GM12878 (cell line): ENCODE data around the gene IRGC. TPM values are rescaled to one million over a fixed set of nuclear protein-coding genes. Genes with fewer than 3 reads are reported as not detected.

Source experiments
- ATAC-seq: fragments of 200-7000 bp; cut with Tn5 transposase; 3 replicates; pipeline ENCODE4 v1.9.1; 2020; ENCODE audit warnings: mild to moderate bottlenecking, moderate library complexity
- BruUV-seq: library from RNA; stranded (reverse); fragments of 400-500 nt; replicated peaks from 2 replicates; lab custom pipeline; 2021; lab: Mats Ljungman, UMichigan
- CTCF ChIA-PET: fragments of 300-600 bp; sonication (Branson Sonifier 250); formaldehyde crosslinking; extraction: SDS; loops from one replicate; lab custom pipeline; 2021; ENCODE audit warnings: inconsistent platforms; lab: Yijun Ruan, JAX
- POLR2A ChIA-PET: fragments of 350-600 bp; formaldehyde crosslinking; extraction: SDS; loops from one replicate; lab custom pipeline; 2021; ENCODE audit warnings: inconsistent platforms; lab: Charles Lee
- RAD21 ChIA-PET: fragments of 300-600 bp; sonication (Branson Sonifier 250); formaldehyde crosslinking; loops from one replicate; lab custom pipeline; 2023; ENCODE audit warnings: antibody characterized with exemption; ENCODE audit not compliant: unreplicated experiment; lab: Charles Lee
- SMC1A ChIA-PET: fragments of 300-600 bp; sonication (Branson Sonifier 250); formaldehyde crosslinking; loops from one replicate; lab custom pipeline; 2023; ENCODE audit not compliant: unreplicated experiment, uncharacterized antibody; lab: Charles Lee
- DNase-seq: peaks from one replicate; pipeline ENCODE4 v3.0.0-alpha.2; 2011; ENCODE audit warnings: low read depth, low spot score
- FAIRE-seq: peaks from 3 replicates; lab custom pipeline; 2011; peaks lifted over from hg19 to GRCh38; lab: Jason Lieb, UNC
- H2AFZ ChIP-seq: 2 replicates; pipeline ENCODE4 v1.6.0; 2011; ENCODE audit warnings: low read depth, low read length, control low read depth; ENCODE audit not compliant: control insufficient read depth
- H3K27ac ChIP-seq: 2 replicates; pipeline ENCODE4 v1.5.1; 2011; ENCODE audit warnings: control low read depth; ENCODE audit not compliant: control insufficient read depth, insufficient read depth
- H3K27me3 ChIP-seq, 2 experiments: replicated peaks in 1 of 2; 2 replicates each; pipeline versions ENCODE4 v1.6.0 to v1.6.1; 2011; ENCODE audit warnings: low read length in 1 of 2; ENCODE audit not compliant: control insufficient read depth in 2 of 2, insufficient read depth in 2 of 2
- H3K36me3 ChIP-seq, 2 experiments: 2 replicates each; pipeline ENCODE4 v1.5.1; 2011; ENCODE audit warnings: low read length in 1 of 2; ENCODE audit not compliant: control insufficient read depth in 2 of 2, insufficient read depth in 2 of 2
- H3K4me1 ChIP-seq: 2 replicates; pipeline ENCODE4 v1.6.1; 2011; ENCODE audit warnings: mild to moderate bottlenecking, low read length, moderate library complexity, mixed read lengths; ENCODE audit not compliant: control insufficient read depth, insufficient read depth
- H3K4me2 ChIP-seq: 2 replicates; pipeline ENCODE4 v1.6.0; 2011; ENCODE audit warnings: control low read depth; ENCODE audit not compliant: control insufficient read depth, insufficient read depth
- H3K4me3 ChIP-seq: fragments of 200-600 bp; sonication (generic); 2 replicates; pipeline ENCODE4 v1.5.1; 2016
- H3K79me2 ChIP-seq: 2 replicates; pipeline ENCODE4 v1.6.0; 2011; ENCODE audit warnings: low read length; ENCODE audit not compliant: control insufficient read depth, insufficient read depth
- H3K9ac ChIP-seq: 2 replicates; pipeline ENCODE4 v1.8.0; 2011; ENCODE audit warnings: low read length, control low read depth, mixed read lengths; ENCODE audit not compliant: control insufficient read depth, insufficient read depth
- H3K9me3 ChIP-seq: replicated peaks from 3 replicates; pipeline ENCODE4 v1.5.1; 2011; ENCODE audit warnings: mild to moderate bottlenecking, low read length; ENCODE audit not compliant: control insufficient read depth, insufficient read depth
- H4K20me1 ChIP-seq: 2 replicates; pipeline ENCODE4 v1.6.0; 2011; ENCODE audit not compliant: control insufficient read depth, insufficient read depth
- CBX3 ChIP-seq: fragments of 200-600 bp; sonication (generic); IDR thresholded peaks from 2 replicates; pipeline ENCODE4 v1.6.1; 2016; ENCODE audit warnings: low read depth, borderline replicate concordance
- CREB1 ChIP-seq: IDR thresholded peaks from 2 replicates; pipeline ENCODE4 v1.6.1; 2012; ENCODE audit warnings: low read depth, mild to moderate bottlenecking, inconsistent platforms
- CREM ChIP-seq: IDR thresholded peaks from 2 replicates; pipeline ENCODE4 v1.6.1; 2014; ENCODE audit warnings: antibody characterized with exemption, low read depth
- IKZF1 ChIP-seq: fragments of 450-650 bp; conservative IDR thresholded peaks from 2 replicates; pipeline ENCODE4 v1.6.1; 2017; ENCODE audit warnings: antibody characterized with exemption, mild to moderate bottlenecking
- IKZF2 ChIP-seq, 2 experiments: fragments of 450-650 bp; IDR thresholded peaks; 2 replicates each; pipeline ENCODE4 v1.6.1; 2017; ENCODE audit warnings: mild to moderate bottlenecking in 2 of 2, moderate library complexity in 2 of 2
- JUNB ChIP-seq: IDR thresholded peaks from 2 replicates; pipeline ENCODE4 v1.6.1; 2016; ENCODE audit warnings: antibody characterized with exemption, mild to moderate bottlenecking
- JUND ChIP-seq: IDR thresholded peaks from 2 replicates; pipeline ENCODE4 v1.6.1; 2012; ENCODE audit warnings: low read depth, mild to moderate bottlenecking, low read length, improper control_type of control experiment, moderate library complexity
- MTA2 ChIP-seq: fragments of 450-650 bp; IDR thresholded peaks from 2 replicates; pipeline ENCODE4 v1.6.1; 2016; ENCODE audit warnings: low read depth, mild to moderate bottlenecking, moderate library complexity
- MTA3 ChIP-seq: IDR thresholded peaks from 2 replicates; pipeline ENCODE4 v1.6.1; 2012; ENCODE audit warnings: low read length, inconsistent platforms, borderline replicate concordance
- NBN ChIP-seq: fragments of 450-650 bp; IDR thresholded peaks from 2 replicates; pipeline ENCODE4 v1.6.1; 2016
- NFIC ChIP-seq: IDR thresholded peaks from 2 replicates; pipeline ENCODE4 v1.6.1; 2012; ENCODE audit warnings: low read depth, mild to moderate bottlenecking, inconsistent platforms, low read length, moderate library complexity
- PKNOX1 ChIP-seq: fragments of 450-650 bp; IDR thresholded peaks from 2 replicates; pipeline ENCODE4 v1.6.1; 2016; ENCODE audit warnings: mild to moderate bottlenecking
- PML ChIP-seq: IDR thresholded peaks from 2 replicates; pipeline ENCODE4 v1.6.1; 2012; ENCODE audit warnings: low read length, inconsistent platforms
- POLR2A ChIP-seq: IDR thresholded peaks from 2 replicates; pipeline ENCODE4 v1.6.1; 2011; ENCODE audit warnings: low read depth, mild to moderate bottlenecking, low read length
- RAD51 ChIP-seq: fragments of 450-650 bp; IDR thresholded peaks from 2 replicates; pipeline ENCODE4 v1.6.1; 2016; ENCODE audit warnings: moderate library complexity, mild to moderate bottlenecking, inconsistent platforms
- RELB ChIP-seq: fragments of 450-650 bp; IDR thresholded peaks from 2 replicates; pipeline ENCODE4 v1.6.1; 2017; ENCODE audit warnings: low read depth, mild to moderate bottlenecking, moderate library complexity
- SIX5 ChIP-seq: IDR thresholded peaks from 2 replicates; pipeline ENCODE4 v1.6.1; 2011; ENCODE audit warnings: mild to moderate bottlenecking, low read depth, low read length, moderate library complexity; ENCODE audit not compliant: severe bottlenecking
- SMAD5 ChIP-seq: IDR thresholded peaks from 2 replicates; pipeline ENCODE4 v1.6.1; 2016; ENCODE audit warnings: antibody characterized with exemption, low read depth
- TAF1 ChIP-seq: IDR thresholded peaks from 2 replicates; pipeline ENCODE4 v1.6.1; 2011; ENCODE audit warnings: mild to moderate bottlenecking, low read depth, low read length, borderline replicate concordance
- ZNF24 ChIP-seq: fragments of 450-650 bp; IDR thresholded peaks from 2 replicates; pipeline ENCODE4 v1.6.1; 2017; ENCODE audit warnings: antibody characterized with exemption, mild to moderate bottlenecking
- WGBS: methylation state at CpG from one replicate; pipeline ENCODE4 v1.1.6; 2016; ENCODE audit warnings: low lambda C conversion rate; ENCODE audit not compliant: insufficient replicate concordance, insufficient coverage; ENCODE audit errors: missing lambda C conversion rate; 5-methylcytosine and 5-hydroxymethylcytosine counted together
- in situ Hi-C: fragments of 300-500 bp; cut with MboI; formaldehyde crosslinking; loops from 9 replicates; pipeline ENCODE4 v1.14.3; 2018; ENCODE audit warnings: mixed read lengths
- intact Hi-C: fragments of 100-400 bp; cut with micrococcal nuclease; formaldehyde crosslinking; loops from one replicate; pipeline ENCODE4 v1.14.2; 2022; ENCODE audit not compliant: unreplicated experiment
- polyA plus RNA-seq, 11 experiments: library from polyadenylated mRNA; depleted of rRNA in 4 of 11; unstranded in 6 of 11; stranded (reverse) in 5 of 11; fragments of >200 nt; fragmentation: Nextera tagmentation in 4 of 11; fragmentation: Illumina TruSeq in 1 of 11; extraction: Ambion mirVana in 4 of 11; extraction: Trizol in 1 of 11; gene quantifications; 1 replicate in 1 of 11; 2 replicates in 10 of 11; pipeline versions ENCODE4 v1.2.1 to v1.2.3, GENCODE V29; 2011 to 2016; ENCODE audit warnings: inconsistent platforms in 2 of 11, missing spikeins in 2 of 11, low read depth in 1 of 11
- total RNA-seq, 4 experiments: library from RNA; depleted of rRNA in 3 of 4; stranded (reverse); fragments of >200 nt in 3 of 4; fragmentation: Illumina TruSeq in 1 of 4; extraction: Trizol in 1 of 4; gene quantifications; 2 replicates each; pipeline versions ENCODE4 v1.2.1 to v1.2.3, GENCODE V29; 2013 to 2021

Gene IRGC
- total and polyA plus RNA-seq, 10 of the 15 experiments (the other 5 are each of a cell fraction or from before 2014, with no cell fraction given), result 0.04 TPM; not detected in 9

GRCh38 chr19:43675269-43675879 lies 40.5 kb upstream of the IRGC start:
- Histone ChIP-seq H3K36me3 (no peaks in the 10 kb centered on the region), H3K9ac (peak overlapping the region; percentile 62), H3K79me2 (no peaks in the 10 kb centered on the region), H4K20me1 (no peaks in the 10 kb centered on the region), H3K4me3 (peak overlapping the region; percentile 54; the same call in 1 of the 2 replicates), H3K9me3 (no peaks in the 10 kb centered on the region), H3K27me3 (no peaks in the 10 kb centered on the region), H3K27ac (peak overlapping the region; percentile 73), H3K4me1 (peaks cover 15% of the 10 kb centered on the region), H2AFZ (peak overlapping the region; percentile 91), H3K4me2 (peak overlapping the region; percentile 83)
- intact Hi-C loops, result no loop called here
- WGBS, result 27% methylated on average over 8 of the region's 8 CpGs
- TF ChIP-seq PML (no peak), CREM (peak; percentile 36; the same call in 1 of the 2 replicates), JUNB (peak; percentile 43), NBN (peak; percentile 37; the same call in 1 of the 2 replicates), RAD51 (no peak), PKNOX1 (peak; percentile 56), CREB1 (0 out of 2 replicates have a peak, but pooled peaks have one; percentile 26), MTA3 (no peak), RELB (peak; percentile 43; the same call in 1 of the 2 replicates), IKZF2 (IDR thresholded peaks at IDR 0.05) (peak; percentile 40 to 62), ZNF24 (no peak), IKZF1 (peak; percentile 34; the same call in 1 of the 2 replicates), MTA2 (0 out of 2 replicates have a peak, but pooled peaks have one; percentile 30), SMAD5 (no peak), JUND (no peak), SIX5 (no peak), TAF1 (peak; percentile 57; the same call in 1 of the 2 replicates), NFIC (peak; percentile 25; the same call in 1 of the 2 replicates), CBX3 (no peak), POLR2A (0 out of 2 replicates have a peak, but pooled peaks have one; percentile 34)
- in situ Hi-C loops, result no loop called here
- peak; percentile 34 for DNase-seq
- CTCF ChIA-PET, result interaction anchor here (1.2 kb wide), 1 partner anchor 135 kb away, joined by 3 read pairs; no protein-coding TSS in a partner anchor
- no peak for FAIRE-seq
- RAD21 ChIA-PET, result interaction anchor here (0.7 kb wide), 1 partner anchor 79 kb away, joined by 3 read pairs; the partner anchor contains the start of gene SMG9
- BruUV-seq, result no TSS peak
- POLR2A ChIA-PET, result interaction anchor here (1.0 to 1.1 kb wide), 2 partner anchors 9 to 80 kb away, joined by 5 to 6 read pairs; partner anchors contain the start of gene SMG9
- ATAC-seq, result peak; percentile 85
- SMC1A ChIA-PET, result interaction anchor here (0.9 kb wide), 1 partner anchor 10 kb away, joined by 3 read pairs; no protein-coding TSS in a partner anchor
